Panc1 (cell line): ENCODE data around the gene ENPP6.

Source experiments
- CTCF ChIP-seq: fragments of 450-650 bp; IDR thresholded peaks from 2 replicates; pipeline ENCODE4 v1.5.1; 2017; ENCODE audit warnings: mild to moderate bottlenecking
- POLR2AphosphoS5 ChIP-seq: IDR thresholded peaks from 2 replicates; pipeline ENCODE4 v1.6.1; 2012; ENCODE audit warnings: mild to moderate bottlenecking, low read depth, low read length, moderate library complexity

GRCh38 chr4:184099535-184099966, 118.1 kb downstream of the ENPP6 start:
- TF ChIP-seq CTCF, result no peak
- no peak for TF ChIP-seq POLR2AphosphoS5
